ENCODE data around the gene AKT2.

The AKT2 gene

GRCh38 chr19:40216013-40216776 lies 69.0 kb downstream of the AKT2 start:
- peak in 1 of 2 experiments; percentile 48 for DNase-seq

GRCh38 chr19:40214936-40215335 lies 70.2 kb downstream of the AKT2 start:
- DNase-seq = no peak

- DNase-seq = no peak
Measured at GRCh38 chr19:40213882-40214570, 71.1 kb downstream of the AKT2 start.

- no peak for DNase-seq
Measured at GRCh38 chr19:40213251-40213829, 71.8 kb downstream of the AKT2 start.

GRCh38 chr19:40210889-40211288 lies 74.3 kb downstream of the AKT2 start:
- DNase-seq = no peak

GRCh38 chr19:40208602-40209001 lies 76.5 kb downstream of the AKT2 start:
- DNase-seq = no peak

- DNase-seq = no peak
Measured at GRCh38 chr19:40205760-40206159, 79.4 kb downstream of the AKT2 start.

GRCh38 chr19:40204381-40204780 lies 80.8 kb downstream of the AKT2 start:
- DNase-seq = no peak

- no peak for DNase-seq
Measured at GRCh38 chr19:40200341-40201099, 84.6 kb downstream of the AKT2 start.

GRCh38 chr19:40198272-40198990 lies 86.7 kb downstream of the AKT2 start:
- DNase-seq = no peak

- DNase-seq = no peak
Measured at GRCh38 chr19:40193587-40193849, 91.6 kb downstream of the AKT2 start.

GRCh38 chr19:40192758-40193586 lies 92.2 kb downstream of the AKT2 start:
- DNase-seq = no peak

GRCh38 chr19:40191836-40192646 lies 93.1 kb downstream of the AKT2 start:
- peak; percentile 33 to 47 for DNase-seq

GRCh38 chr19:40190891-40191835 lies 94.0 kb downstream of the AKT2 start, which contains the start of gene MAP3K10:
Gene MAP3K10, plus strand, starts transcription at chr19:40191426. Its CDS starts 606 bp downstream, at chr19:40192032.
- DNase-seq = peak; percentile 33 to 78

- DNase-seq = no peak
Measured at GRCh38 chr19:40184273-40184672, 100.9 kb downstream of the AKT2 start.

All from NCI-H526 (cell line).